Osteocyte (in vitro differentiated cells): ENCODE data around the gene KLHL36. TPM values are rescaled to one million over a fixed set of nuclear protein-coding genes. Genes with fewer than 3 reads are reported as not detected.

Experiments
- DNase-seq: peaks from one replicate; pipeline ENCODE4 v3.0.0; 2021; ENCODE audit warnings: mixed read lengths; ENCODE audit not compliant: unreplicated experiment; ENCODE audit errors: extremely low spot score
- H3K27ac Mint-ChIP-seq: one replicate; pipeline ENCODE4 v1.8.0; 2021; ENCODE audit warnings: mild to moderate bottlenecking, mixed read lengths; ENCODE audit not compliant: unreplicated experiment
- H3K27me3 Mint-ChIP-seq: one replicate; pipeline ENCODE4 v1.8.0; 2021; ENCODE audit warnings: mixed read lengths; ENCODE audit not compliant: unreplicated experiment
- H3K36me3 Mint-ChIP-seq: one replicate; pipeline ENCODE4 v1.8.0; 2021; ENCODE audit warnings: mixed read lengths; ENCODE audit not compliant: unreplicated experiment
- H3K4me1 Mint-ChIP-seq: one replicate; pipeline ENCODE4 v1.8.0; 2021; ENCODE audit warnings: mixed read lengths; ENCODE audit not compliant: unreplicated experiment
- H3K4me3 Mint-ChIP-seq: one replicate; pipeline ENCODE4 v1.8.0; 2021; ENCODE audit warnings: mild to moderate bottlenecking, moderate library complexity, mixed read lengths; ENCODE audit not compliant: unreplicated experiment
- H3K9me3 Mint-ChIP-seq: one replicate; pipeline ENCODE4 v1.8.0; 2021; ENCODE audit warnings: mixed read lengths; ENCODE audit not compliant: unreplicated experiment
- CTCF ChIP-seq: fragments of 200-600 bp; sonication (generic); IDR thresholded peaks from 2 replicates; pipeline ENCODE4 v1.5.0; 2021; ENCODE audit warnings: antibody characterized with exemption, mild to moderate bottlenecking, moderate library complexity
- total RNA-seq: library from RNA; stranded (reverse); gene quantifications from 2 replicates; pipeline ENCODE4 v1.2.1, GENCODE V29; 2021

Gene KLHL36
- total RNA-seq, 1 donor from 2014 or later = 49.0 TPM

GRCh38 chr16:84648595-84649510 is 542 bp downstream of the KLHL36 start:
- Mint-ChIP-seq H3K4me1 (peaks cover 17% of the 10 kb centered on the region), H3K27ac (peak overlapping the region; percentile 34), H3K36me3 (peaks cover 9% of the 10 kb centered on the region), H3K4me3 (peak overlapping the region; percentile 73), H3K27me3 (no peaks in the 10 kb centered on the region), H3K9me3 (no peaks in the 10 kb centered on the region)
- no peak for TF ChIP-seq CTCF
- DNase-seq = no peak

- DNase-seq = no peak
- TF ChIP-seq CTCF = no peak
- Mint-ChIP-seq H3K36me3 (peaks cover 11% of the 10 kb centered on the region), H3K4me1 (peaks cover 15% of the 10 kb centered on the region), H3K9me3 (no peaks in the 10 kb centered on the region), H3K4me3 (peak overlapping the region; percentile 73), H3K27ac (peak overlapping the region; percentile 34), H3K27me3 (no peaks in the 10 kb centered on the region)
Measured at GRCh38 chr16:84649511-84649861, 1.2 kb downstream of the KLHL36 start.

- no peaks in the 10 kb centered on the region for H3K9me3 Mint-ChIP-seq
- H3K4me3 Mint-ChIP-seq = peak overlapping the region; percentile 61
- no peak overlapping the region for H3K27ac Mint-ChIP-seq
- peaks cover 11% of the 10 kb centered on the region for H3K36me3 Mint-ChIP-seq
- no peak for DNase-seq
- no peak for TF ChIP-seq CTCF
- H3K27me3 Mint-ChIP-seq = no peaks in the 10 kb centered on the region
- H3K4me1 Mint-ChIP-seq = peaks cover 15% of the 10 kb centered on the region
Measured at GRCh38 chr16:84650062-84650991, 2.0 kb downstream of the KLHL36 start.

- H3K27me3 Mint-ChIP-seq = no peaks in the 10 kb centered on the region
- TF ChIP-seq CTCF = no peak
- H3K9me3 Mint-ChIP-seq = no peaks in the 10 kb centered on the region
- DNase-seq = no peak
- peaks cover 19% of the 10 kb centered on the region for H3K36me3 Mint-ChIP-seq
- H3K27ac Mint-ChIP-seq = no peak overlapping the region
- H3K4me3 Mint-ChIP-seq = no peak overlapping the region
- peaks cover 13% of the 10 kb centered on the region for H3K4me1 Mint-ChIP-seq
Measured at GRCh38 chr16:84652566-84652965, 4.3 kb downstream of the KLHL36 start.

- no peak for DNase-seq
- H3K36me3 Mint-ChIP-seq = peaks cover 36% of the 10 kb centered on the region
- H3K27me3 Mint-ChIP-seq = no peaks in the 10 kb centered on the region
Measured at GRCh38 chr16:84654238-84654637, 5.9 kb downstream of the KLHL36 start.

More at GRCh38 chr16:84654238-84654637, 5.9 kb downstream of the KLHL36 start:
- Mint-ChIP-seq H3K27ac (no peak overlapping the region), H3K4me3 (no peak overlapping the region), H3K4me1 (peaks cover 6% of the 10 kb centered on the region), H3K9me3 (no peaks in the 10 kb centered on the region)
- TF ChIP-seq CTCF = no peak
